HG03342 (cell line): ENCODE data around the gene ANKRD9.
A peak's percentile ranks its signal among the peaks of the same experiment; 100 is the strongest.

Experiments used
- ATAC-seq: cut with Tn5 transposase; IDR thresholded peaks from one replicate; pipeline ENCODE4 v1.9.1; 2021; ENCODE audit warnings: mild to moderate bottlenecking, moderate library complexity; ENCODE audit not compliant: unreplicated experiment

Gene ANKRD9

GRCh38 chr14:102513899-102514772 lies 4.6 kb upstream of the ANKRD9 start:
- ATAC-seq, result no peak

- ATAC-seq, result no peak
These were observed 3.3 kb upstream of the ANKRD9 start for GRCh38 chr14:102512793-102513300.

GRCh38 chr14:102511538-102511937 lies 2.0 kb upstream of the ANKRD9 start:
- ATAC-seq, result no peak

GRCh38 chr14:102510616-102511520 lies 1.3 kb upstream of the ANKRD9 start:
- no peak for ATAC-seq

GRCh38 chr14:102508774-102509745 lies 516 bp downstream of the ANKRD9 start:
- peak; percentile 7 for ATAC-seq

GRCh38 chr14:102508410-102508773 lies 1.2 kb downstream of the ANKRD9 start:
- no peak for ATAC-seq

- no peak for ATAC-seq
These were observed 1.7 kb downstream of the ANKRD9 start for GRCh38 chr14:102507857-102508312.

GRCh38 chr14:102507081-102507856 lies 2.3 kb downstream of the ANKRD9 start:
- no peak for ATAC-seq

GRCh38 chr14:102506626-102506925 lies 3.0 kb downstream of the ANKRD9 start:
- no peak for ATAC-seq

- ATAC-seq, result no peak
These were observed 3.6 kb downstream of the ANKRD9 start for GRCh38 chr14:102505775-102506625.

GRCh38 chr14:102505000-102505619 lies 4.5 kb downstream of the ANKRD9 start:
- no peak for ATAC-seq

- ATAC-seq, result no peak
These were observed 5.1 kb downstream of the ANKRD9 start for GRCh38 chr14:102504328-102504999.

GRCh38 chr14:102503641-102504327 lies 5.8 kb downstream of the ANKRD9 start:
- no peak for ATAC-seq

GRCh38 chr14:102502571-102502970 lies 7.0 kb downstream of the ANKRD9 start:
- ATAC-seq, result no peak

GRCh38 chr14:102501751-102502315 lies 7.7 kb downstream of the ANKRD9 start:
- ATAC-seq, result no peak

- ATAC-seq, result no peak
These were observed 8.9 kb downstream of the ANKRD9 start for GRCh38 chr14:102500713-102501112.

- ATAC-seq, result no peak
These were observed 9.4 kb downstream of the ANKRD9 start for GRCh38 chr14:102500158-102500662.
